ENCODE data around the gene GOLPH3. TPM values are rescaled to one million over a fixed set of nuclear protein-coding genes. Genes with fewer than 3 reads are reported as not detected.

GOLPH3 gene
- polyA plus RNA-seq, 1 donor from 2014 or later: 75.8 TPM

GRCh38 chr5:32103521-32103920 is 70.6 kb downstream of the GOLPH3 start:
- TF ChIP-seq CTCF (IDR thresholded peaks at IDR 0.05; ENCODE audit: poor library complexity, severe bottlenecking) (no peak), POLR2AphosphoS5 (IDR thresholded peaks at IDR 0.05) (no peak), SMC3 (conservative IDR thresholded peaks at IDR 0.05; ENCODE audit: poor library complexity) (no peak), RAD21 (conservative IDR thresholded peaks at IDR 0.05) (no peak), TAF1 (IDR thresholded peaks at IDR 0.05; ENCODE audit: low read depth) (no peak)
- Histone ChIP-seq H3K79me2 (replicated peaks; ENCODE audit: insufficient read depth, low read length) (no peaks in the 10 kb centered on the region), H2AFZ (ENCODE audit: low read depth, low read length) (no peak overlapping the region), H3K4me2 (ENCODE audit: low read length) (no peak overlapping the region), H3K4me3 (ENCODE audit: low read length) (no peak overlapping the region), H3K27ac (ENCODE audit: low read length) (no peak overlapping the region), H3K27me3 (ENCODE audit: insufficient read depth, low read depth, low read length) (no peaks in the 10 kb centered on the region), H3K9me2 (ENCODE audit: insufficient read depth, low read length) (no peaks in the 10 kb centered on the region), H3K9me3 (ENCODE audit: low read length) (no peaks in the 10 kb centered on the region), H3K36me3 (ENCODE audit: insufficient read depth, low read length) (peaks cover 20% of the 10 kb centered on the region), H3F3A (ENCODE audit: insufficient read depth, low read length, poor library complexity, severe bottlenecking) (no peaks in the 10 kb centered on the region), H4K20me1 (ENCODE audit: insufficient read depth) (no peaks in the 10 kb centered on the region), H3K9ac (ENCODE audit: low read length) (no peak overlapping the region)

GRCh38 chr5:32102254-32102986 is 71.7 kb downstream of the GOLPH3 start:
- no peaks in the 10 kb centered on the region for H3K9me3 ChIP-seq (ENCODE audit: low read length)
- H3K27me3 ChIP-seq (ENCODE audit: insufficient read depth, low read depth, low read length): no peaks in the 10 kb centered on the region
- peaks cover 20% of the 10 kb centered on the region for H3K36me3 ChIP-seq (ENCODE audit: insufficient read depth, low read length)
- H3K27ac ChIP-seq (ENCODE audit: low read length): no peak overlapping the region
- H3K4me3 ChIP-seq (ENCODE audit: low read length): no peak overlapping the region
- no peak overlapping the region for H2AFZ ChIP-seq (ENCODE audit: low read depth, low read length)
- no peak for TF ChIP-seq EP300 (conservative IDR thresholded peaks at IDR 0.05; ENCODE audit: poor library complexity, severe bottlenecking)
- no peak for TF ChIP-seq EZH2 (IDR thresholded peaks at IDR 0.05; ENCODE audit: borderline replicate concordance, insufficient read depth, low read length, poor library complexity, severe bottlenecking)
- TF ChIP-seq SMC3 (conservative IDR thresholded peaks at IDR 0.05; ENCODE audit: poor library complexity): no peak
- no peak for TF ChIP-seq REST (IDR thresholded peaks at IDR 0.05; ENCODE audit: borderline replicate concordance)
- TF ChIP-seq POLR2AphosphoS5 (IDR thresholded peaks at IDR 0.05): no peak
- no peak for TF ChIP-seq CTCF (IDR thresholded peaks at IDR 0.05; ENCODE audit: poor library complexity, severe bottlenecking)
- TF ChIP-seq RAD21 (conservative IDR thresholded peaks at IDR 0.05): no peak
- TF ChIP-seq TAF1 (IDR thresholded peaks at IDR 0.05; ENCODE audit: low read depth): no peak
- H3F3A ChIP-seq (ENCODE audit: insufficient read depth, low read length, poor library complexity, severe bottlenecking): no peaks in the 10 kb centered on the region
- H3K9me2 ChIP-seq (ENCODE audit: insufficient read depth, low read length): no peaks in the 10 kb centered on the region
- H3K79me2 ChIP-seq (replicated peaks; ENCODE audit: insufficient read depth, low read length): no peaks in the 10 kb centered on the region
- no peak overlapping the region for H3K9ac ChIP-seq (ENCODE audit: low read length)
- H3K4me2 ChIP-seq (ENCODE audit: low read length): no peak overlapping the region
- H4K20me1 ChIP-seq (ENCODE audit: insufficient read depth): no peaks in the 10 kb centered on the region

Data from neural cell (in vitro differentiated cells).